GM12872 (cell line): ENCODE results near the gene SLC37A1.

Source experiments
- CTCF ChIP-seq: IDR thresholded peaks from 3 replicates; pipeline ENCODE4 v1.5.1; 2011; ENCODE audit warnings: low read depth, mild to moderate bottlenecking, low read length, moderate library complexity; ENCODE audit not compliant: insufficient read depth

The SLC37A1 gene

GRCh38 chr21:42607525-42608102 is 94.0 kb downstream of the SLC37A1 start:
- TF ChIP-seq CTCF: no peak

- no peak for TF ChIP-seq CTCF
Observed at GRCh38 chr21:42608446-42608845, 94.8 kb downstream of the SLC37A1 start.

GRCh38 chr21:42609811-42610210 is 96.2 kb downstream of the SLC37A1 start:
- no peak for TF ChIP-seq CTCF

GRCh38 chr21:42611852-42612251 is 98.2 kb downstream of the SLC37A1 start:
- no peak for TF ChIP-seq CTCF

- no peak for TF ChIP-seq CTCF
Observed at GRCh38 chr21:42612390-42612789, 98.7 kb downstream of the SLC37A1 start.

GRCh38 chr21:42613756-42614155 is 100.1 kb downstream of the SLC37A1 start:
- TF ChIP-seq CTCF: no peak

- no peak for TF ChIP-seq CTCF
Observed at GRCh38 chr21:42614396-42614795, 100.7 kb downstream of the SLC37A1 start.
